SK-N-SH treated with all-trans-retinoic acid at 6 μM for 48 hours (cell line): ENCODE results near the gene ADGRG6.

Experiments
- ESRRG ChIP-seq: fragments of 250-450 bp; sonication (Bioruptor Pico); IDR thresholded peaks from 2 replicates; pipeline ENCODE4 v1.6.1; 2021; ENCODE audit warnings: mild to moderate bottlenecking
- TSHZ2 ChIP-seq: fragments of 250-450 bp; sonication (Bioruptor Pico); IDR thresholded peaks from 2 replicates; pipeline ENCODE4 v1.5.0; 2020; ENCODE audit warnings: mild to moderate bottlenecking, moderate library complexity
- ZNF8 ChIP-seq: fragments of 450-650 bp; formaldehyde crosslinking; IDR thresholded peaks from 2 replicates; pipeline ENCODE4 v1.5.0; 2020; ENCODE audit warnings: mild to moderate bottlenecking, moderate library complexity

- TF ChIP-seq ESRRG (CRISPR knock-in tag): no peak
- no peak for TF ChIP-seq ZNF8 (CRISPR knock-in tag)
- no peak for TF ChIP-seq TSHZ2 (CRISPR knock-in tag)
Observed at GRCh38 chr6:142482249-142482648, 180.4 kb downstream of the ADGRG6 start.
